Neutrophil (primary cell): ENCODE data around the gene KCTD21.

Experiments
- H3K27ac ChIP-seq: fragments of 200-600 bp; sonication (generic); 2 replicates; pipeline ENCODE4 v1.5.1; 2016; ENCODE audit warnings: mild to moderate bottlenecking, moderate library complexity
- H3K27me3 ChIP-seq: fragments of 200-600 bp; sonication (generic); 2 replicates; pipeline ENCODE4 v1.6.0; 2016; ENCODE audit warnings: mild to moderate bottlenecking
- H3K36me3 ChIP-seq: fragments of 200-600 bp; sonication (generic); 2 replicates; pipeline ENCODE4 v1.5.1; 2017
- H3K4me1 ChIP-seq, 2 experiments: fragments of 200-600 bp in 1 of 2; sonication (generic) in 1 of 2; 1 replicate in 1 of 2; 2 replicates in 1 of 2; pipeline versions ENCODE4 v1.5.1 to v1.6.1; 2013 to 2016; ENCODE audit warnings: low read depth in 1 of 2, low read length in 1 of 2, mild to moderate bottlenecking in 1 of 2, moderate library complexity in 1 of 2; ENCODE audit not compliant: control insufficient read depth in 1 of 2, insufficient read depth in 1 of 2
- H3K4me3 ChIP-seq, 2 experiments: fragments of 200-600 bp in 1 of 2; sonication (generic) in 1 of 2; 1 replicate in 1 of 2; 2 replicates in 1 of 2; pipeline ENCODE4 v1.5.1; 2013 to 2016; ENCODE audit warnings: low read depth in 1 of 2, low read length in 1 of 2, mild to moderate bottlenecking in 1 of 2, moderate library complexity in 1 of 2
- H3K9me3 ChIP-seq: fragments of 200-600 bp; sonication (generic); 2 replicates; pipeline ENCODE4 v1.5.1; 2016
- CTCF ChIP-seq: fragments of 200-600 bp; sonication (generic); IDR thresholded peaks from 2 replicates; pipeline ENCODE4 v1.5.1; 2016; ENCODE audit warnings: antibody characterized with exemption

KCTD21 gene

GRCh38 chr11:78211565-78211964 lies 23.1 kb upstream of the KCTD21 start:
- Histone ChIP-seq H3K4me3 (no peak overlapping the region), H3K27me3 (no peaks in the 10 kb centered on the region), H3K9me3 (no peaks in the 10 kb centered on the region), H3K4me1 (no peaks in the 10 kb centered on the region), H3K27ac (no peak overlapping the region), H3K36me3 (peaks cover 55% of the 10 kb centered on the region)
- TF ChIP-seq CTCF = no peak

GRCh38 chr11:78210000-78210608 lies 21.7 kb upstream of the KCTD21 start:
- no peak overlapping the region for H3K27ac ChIP-seq
- no peaks in the 10 kb centered on the region for H3K4me1 ChIP-seq
- H3K36me3 ChIP-seq = peaks cover 47% of the 10 kb centered on the region
- H3K9me3 ChIP-seq = no peaks in the 10 kb centered on the region
- no peak overlapping the region for H3K4me3 ChIP-seq
- no peaks in the 10 kb centered on the region for H3K27me3 ChIP-seq
- no peak for TF ChIP-seq CTCF

- H3K36me3 ChIP-seq = peaks cover 41% of the 10 kb centered on the region
Observed at GRCh38 chr11:78209478-78209877, 21.1 kb upstream of the KCTD21 start.

GRCh38 chr11:78208257-78209165 lies 20.1 kb upstream of the KCTD21 start:
- H3K36me3 ChIP-seq = peaks cover 34% of the 10 kb centered on the region

More at GRCh38 chr11:78209478-78209877, 21.1 kb upstream of the KCTD21 start:
- Histone ChIP-seq H3K27ac (no peak overlapping the region), H3K4me1 (no peaks in the 10 kb centered on the region), H3K27me3 (no peaks in the 10 kb centered on the region), H3K4me3 (no peak overlapping the region), H3K9me3 (no peaks in the 10 kb centered on the region)
- no peak for TF ChIP-seq CTCF

More at GRCh38 chr11:78208257-78209165, 20.1 kb upstream of the KCTD21 start:
- Histone ChIP-seq H3K4me3 (no peak overlapping the region), H3K4me1 (peaks cover under 1% of the 10 kb centered on the region in 2 experiments), H3K27me3 (no peaks in the 10 kb centered on the region), H3K27ac (no peak overlapping the region), H3K9me3 (no peaks in the 10 kb centered on the region)
- no peak for TF ChIP-seq CTCF
